Hepatocyte (in vitro differentiated cells): Measurements from ENCODE around the gene PBX3.

Source experiments
- CTCF ChIP-seq: fragments of 200-600 bp; sonication (generic); IDR thresholded peaks from 2 replicates; pipeline ENCODE4 v1.5.1; 2016; ENCODE audit warnings: antibody characterized with exemption, mild to moderate bottlenecking; ENCODE audit not compliant: poor library complexity
- EZH2 ChIP-seq: fragments of 200-600 bp; sonication (generic); IDR thresholded peaks from 2 replicates; pipeline ENCODE4 v1.6.1; 2016; ENCODE audit warnings: antibody characterized with exemption, mild to moderate bottlenecking, borderline replicate concordance
- EZH2phosphoT487 ChIP-seq: fragments of 200-600 bp; sonication (generic); IDR thresholded peaks from one replicate; pipeline ENCODE4 v1.6.1; 2018; ENCODE audit warnings: antibody characterized with exemption, mild to moderate bottlenecking, low read depth, moderate library complexity; ENCODE audit not compliant: unreplicated experiment, severe bottlenecking

DNA sequence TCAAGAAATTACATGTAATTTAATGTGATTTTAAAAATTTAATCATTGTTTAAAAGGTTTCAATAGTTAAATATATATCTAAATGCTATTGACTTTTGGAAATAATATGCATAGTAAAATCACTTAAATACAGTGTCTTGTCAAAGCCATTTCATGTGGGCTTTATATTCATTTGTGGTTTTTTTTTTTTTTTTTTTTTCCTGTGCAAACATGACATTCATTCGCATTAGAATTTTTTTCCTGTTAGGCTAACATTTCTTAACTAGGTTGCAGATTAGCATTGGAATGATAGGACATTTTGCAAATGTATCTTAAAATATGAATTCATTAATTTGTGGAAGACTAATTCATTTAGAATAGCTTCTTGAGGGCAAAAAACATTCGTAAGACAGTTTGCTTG is 149.8 kb downstream of the PBX3 start:
- no peak for TF ChIP-seq CTCF
- no peak for TF ChIP-seq EZH2phosphoT487
- TF ChIP-seq EZH2, result no peak
